ENCODE results near the gene SLC35F3. TPM values are rescaled to one million over a fixed set of nuclear protein-coding genes. Genes with fewer than 3 reads are reported as not detected.

The SLC35F3 gene
- total RNA-seq, 2 donors from 2014 or later: not detected

DNA sequence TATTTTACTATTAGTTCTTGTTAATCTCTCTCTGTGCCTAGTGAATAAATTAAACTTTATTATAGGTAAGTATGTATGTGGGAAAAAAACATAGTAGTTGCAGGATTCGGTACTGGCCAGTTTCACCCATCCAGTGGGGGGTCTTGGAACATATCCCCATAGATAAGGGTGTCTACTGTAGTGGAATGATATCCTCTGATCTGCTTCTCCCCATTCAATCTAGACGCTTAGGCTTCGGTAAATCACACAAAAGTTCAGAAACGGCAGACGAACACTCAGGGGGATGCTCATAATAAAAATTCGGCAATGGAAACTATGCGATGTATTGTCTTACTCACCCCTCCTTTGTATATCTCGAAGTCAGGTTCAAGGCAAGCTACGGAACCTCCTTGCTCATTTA lies 235.9 kb downstream of the SLC35F3 start:
- H3K27ac ChIP-seq: no peak overlapping the region
- no peak for DNase-seq (ENCODE audit: low spot score)
- H3K36me3 ChIP-seq: no peaks in the 10 kb centered on the region
- H3K27me3 ChIP-seq: no peaks in the 10 kb centered on the region
- H3K4me3 ChIP-seq: no peak overlapping the region
- TF ChIP-seq, protein P1, sequence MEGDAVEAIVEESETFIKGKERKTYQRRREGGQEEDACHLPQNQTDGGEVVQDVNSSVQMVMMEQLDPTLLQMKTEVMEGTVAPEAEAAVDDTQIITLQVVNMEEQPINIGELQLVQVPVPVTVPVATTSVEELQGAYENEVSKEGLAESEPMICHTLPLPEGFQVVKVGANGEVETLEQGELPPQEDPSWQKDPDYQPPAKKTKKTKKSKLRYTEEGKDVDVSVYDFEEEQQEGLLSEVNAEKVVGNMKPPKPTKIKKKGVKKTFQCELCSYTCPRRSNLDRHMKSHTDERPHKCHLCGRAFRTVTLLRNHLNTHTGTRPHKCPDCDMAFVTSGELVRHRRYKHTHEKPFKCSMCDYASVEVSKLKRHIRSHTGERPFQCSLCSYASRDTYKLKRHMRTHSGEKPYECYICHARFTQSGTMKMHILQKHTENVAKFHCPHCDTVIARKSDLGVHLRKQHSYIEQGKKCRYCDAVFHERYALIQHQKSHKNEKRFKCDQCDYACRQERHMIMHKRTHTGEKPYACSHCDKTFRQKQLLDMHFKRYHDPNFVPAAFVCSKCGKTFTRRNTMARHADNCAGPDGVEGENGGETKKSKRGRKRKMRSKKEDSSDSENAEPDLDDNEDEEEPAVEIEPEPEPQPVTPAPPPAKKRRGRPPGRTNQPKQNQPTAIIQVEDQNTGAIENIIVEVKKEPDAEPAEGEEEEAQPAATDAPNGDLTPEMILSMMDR (IDR thresholded peaks at IDR 0.05): no peak
- no peaks in the 10 kb centered on the region for H3K9me3 ChIP-seq
- no peaks in the 10 kb centered on the region for H3K4me1 ChIP-seq

DNA sequence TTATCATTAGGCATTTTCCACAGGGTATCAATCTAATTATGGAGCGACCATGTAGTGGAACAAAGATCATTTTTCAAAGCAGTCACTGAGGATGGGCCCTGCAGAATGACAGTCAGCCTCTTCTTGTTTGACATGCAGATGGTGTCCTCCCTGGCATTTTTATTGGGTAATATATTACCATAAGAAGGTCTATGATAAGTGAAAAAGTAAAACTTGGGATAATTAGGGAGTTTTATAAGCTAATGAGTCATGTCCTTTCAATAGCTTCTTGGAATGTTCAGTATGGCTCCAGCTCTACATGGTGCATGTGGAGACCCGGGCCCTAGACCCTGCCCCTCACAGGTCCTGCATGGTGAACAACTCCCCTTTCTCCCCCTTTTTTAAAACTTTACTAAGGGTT lies 236.5 kb downstream of the SLC35F3 start:
- DNase-seq (ENCODE audit: low spot score): no peak
- no peaks in the 10 kb centered on the region for H3K4me1 ChIP-seq
- no peak overlapping the region for H3K27ac ChIP-seq
- no peaks in the 10 kb centered on the region for H3K36me3 ChIP-seq
- H3K27me3 ChIP-seq: no peaks in the 10 kb centered on the region
- no peaks in the 10 kb centered on the region for H3K9me3 ChIP-seq
- no peak overlapping the region for H3K4me3 ChIP-seq
- TF ChIP-seq, protein P1 (IDR thresholded peaks at IDR 0.05): no peak

DNA sequence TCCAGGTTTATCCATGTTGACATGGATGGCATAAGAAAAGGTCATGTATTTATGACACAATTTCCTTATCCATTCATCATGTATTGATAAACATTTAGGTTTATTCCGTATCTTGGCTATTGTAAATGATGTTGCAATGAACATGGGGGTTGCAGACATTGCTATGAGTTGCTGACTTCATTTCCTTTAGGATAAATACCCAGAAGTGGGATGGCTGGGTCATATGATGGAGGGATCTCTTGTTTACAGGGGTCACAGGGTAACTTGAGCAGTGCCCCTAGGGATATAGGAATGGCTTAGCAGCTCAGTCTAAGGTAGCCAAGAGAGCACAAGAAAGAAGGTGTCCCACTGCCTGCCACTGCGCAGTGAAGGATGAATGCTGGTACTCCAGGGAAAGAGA lies 239.2 kb downstream of the SLC35F3 start:
- Histone ChIP-seq H3K36me3 (no peaks in the 10 kb centered on the region), H3K4me3 (no peak overlapping the region), H3K9me3 (no peaks in the 10 kb centered on the region), H3K4me1 (no peaks in the 10 kb centered on the region), H3K27ac (no peak overlapping the region), H3K27me3 (no peaks in the 10 kb centered on the region)
- DNase-seq (ENCODE audit: low spot score): no peak
- TF ChIP-seq, protein P1 (IDR thresholded peaks at IDR 0.05): no peak

DNA sequence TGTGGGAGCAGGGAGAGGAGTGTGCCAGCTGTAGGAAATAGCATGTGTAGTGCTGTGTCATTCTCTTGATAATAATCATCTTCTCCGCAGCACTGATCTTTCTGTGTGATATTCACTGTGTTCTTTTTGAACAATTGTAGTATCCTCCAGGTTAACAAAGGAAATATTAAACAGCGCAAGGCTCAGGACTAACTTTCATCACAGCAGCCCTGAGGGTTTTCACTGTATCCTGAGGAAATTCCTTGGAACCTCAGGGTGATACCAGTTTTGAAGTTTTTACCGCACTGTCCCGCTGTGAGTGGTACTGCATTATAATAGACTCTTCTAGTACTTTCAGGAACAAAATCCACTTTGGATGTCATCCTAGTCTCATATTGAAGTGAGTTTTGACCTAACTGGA lies 240.4 kb downstream of the SLC35F3 start:
- no peak for DNase-seq (ENCODE audit: low spot score)
- Histone ChIP-seq H3K4me1 (no peaks in the 10 kb centered on the region), H3K4me3 (no peak overlapping the region), H3K36me3 (no peaks in the 10 kb centered on the region), H3K9me3 (no peaks in the 10 kb centered on the region), H3K27ac (no peak overlapping the region), H3K27me3 (no peaks in the 10 kb centered on the region)
- TF ChIP-seq, protein P1 (IDR thresholded peaks at IDR 0.05): no peak

DNA sequence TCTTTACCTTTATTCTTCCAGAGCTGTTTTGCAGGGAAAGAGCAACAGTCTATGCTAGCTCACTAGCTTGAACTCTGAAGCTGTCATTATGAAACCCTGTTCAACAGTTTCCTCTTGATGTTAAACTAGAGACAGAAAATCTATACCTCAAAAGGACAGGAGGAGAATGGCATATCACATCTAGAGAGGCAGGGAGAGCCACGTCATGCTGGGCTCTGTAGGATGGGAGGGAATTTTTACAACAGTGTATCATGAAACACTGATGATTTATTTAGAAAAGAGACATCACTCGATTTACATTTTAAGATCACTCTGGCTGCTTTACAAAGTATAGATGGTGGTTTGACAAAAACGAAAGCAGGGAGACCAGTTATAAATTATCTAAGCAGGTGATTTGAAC lies 243.9 kb downstream of the SLC35F3 start:
- no peak overlapping the region for H3K4me3 ChIP-seq
- no peaks in the 10 kb centered on the region for H3K4me1 ChIP-seq
- no peaks in the 10 kb centered on the region for H3K27me3 ChIP-seq
- no peak for DNase-seq (ENCODE audit: low spot score)
- H3K27ac ChIP-seq: no peak overlapping the region
- no peaks in the 10 kb centered on the region for H3K9me3 ChIP-seq
- TF ChIP-seq, protein P1 (IDR thresholded peaks at IDR 0.05): no peak
- no peaks in the 10 kb centered on the region for H3K36me3 ChIP-seq

DNA sequence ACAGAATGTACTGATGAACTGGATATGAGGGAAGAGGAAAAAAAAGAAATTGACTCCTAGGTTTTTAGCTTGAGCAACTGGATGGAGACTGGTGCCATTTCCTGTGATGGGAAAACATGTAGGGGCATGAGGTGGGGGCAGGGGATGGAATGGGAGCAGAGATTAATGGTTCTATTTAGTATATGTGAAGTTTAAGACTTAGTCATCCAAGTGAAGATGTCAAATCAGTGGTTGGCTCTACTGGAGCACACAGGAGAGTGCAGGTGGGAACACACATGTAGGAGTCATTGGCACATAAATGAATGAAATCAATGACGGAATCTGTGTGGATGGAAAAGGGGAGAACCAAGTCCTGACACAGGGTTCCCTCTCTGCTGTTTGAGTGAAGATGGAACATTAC lies 244.3 kb downstream of the SLC35F3 start:
- Histone ChIP-seq H3K9me3 (no peaks in the 10 kb centered on the region), H3K27ac (no peak overlapping the region), H3K4me3 (no peak overlapping the region), H3K36me3 (no peaks in the 10 kb centered on the region), H3K4me1 (no peaks in the 10 kb centered on the region), H3K27me3 (no peaks in the 10 kb centered on the region)
- no peak for DNase-seq (ENCODE audit: low spot score)
- TF ChIP-seq, protein P1 (IDR thresholded peaks at IDR 0.05): no peak

All from right atrium auricular region (tissue), 2 donors.